ENCODE measurements around the gene C16orf89. TPM values are rescaled to one million over a fixed set of nuclear protein-coding genes. Genes with fewer than 3 reads are reported as not detected.

C16orf89 gene
- total and polyA plus RNA-seq, 10 of the 15 experiments (the other 5 are each of a cell fraction or from before 2014, with no cell fraction given) = not detected

GRCh38 chr16:5033256-5034166 lies 32.2 kb downstream of the C16orf89 start, which contains the start of gene NAGPA (continued):
- no peak for TF ChIP-seq CBX5 (IDR thresholded peaks at IDR 0.05; ENCODE audit: low read depth)
- peak; percentile 96 for TF ChIP-seq NFIC (IDR thresholded peaks at IDR 0.05; ENCODE audit: low read depth, low read length)
- TF ChIP-seq IRF5 (IDR thresholded peaks at IDR 0.05; ENCODE audit: borderline replicate concordance) = no peak
- peak; percentile 99 for TF ChIP-seq YY1 (IDR thresholded peaks at IDR 0.05; ENCODE audit: low read depth, low read length)
- TF ChIP-seq HCFC1 (IDR thresholded peaks at IDR 0.05; ENCODE audit: low read length) = peak; percentile 85
- 0 out of 2 replicates have a peak, but pooled peaks have one; percentile 10 for TF ChIP-seq ZNF24 (IDR thresholded peaks at IDR 0.05)
- TF ChIP-seq MAX (IDR thresholded peaks at IDR 0.05; ENCODE audit: low read depth, low read length) = peak; percentile 97
- TF ChIP-seq USF2 (IDR thresholded peaks at IDR 0.05; ENCODE audit: borderline replicate concordance, low read depth, low read length) = peak; percentile 99
- peak; percentile 38; the same call in 1 of the 2 replicates for TF ChIP-seq CREM (IDR thresholded peaks at IDR 0.05; ENCODE audit: low read depth)
- no peak for TF ChIP-seq HDAC6 (IDR thresholded peaks at IDR 0.05; ENCODE audit: unreplicated experiment)
- TF ChIP-seq SIX5 (IDR thresholded peaks at IDR 0.05; ENCODE audit: low read depth, low read length, severe bottlenecking) = peak; percentile 62
- peak in 1 of 2 experiments; percentile 66; a peak in 2 of 4 replicates for TF ChIP-seq SRF (IDR thresholded peaks at IDR 0.05; ENCODE audit: low read depth in 2 of 2, low read length in 2 of 2)
- TF ChIP-seq HDAC2 (IDR thresholded peaks at IDR 0.05) = peak; percentile 99
- TF ChIP-seq BACH1 (IDR thresholded peaks at IDR 0.05; ENCODE audit: borderline replicate concordance) = 0 out of 2 replicates have a peak, but pooled peaks have one; percentile 39
- TF ChIP-seq TCF3 (IDR thresholded peaks at IDR 0.05; ENCODE audit: borderline replicate concordance, insufficient read depth, low read depth, low read length) = no peak
- TF ChIP-seq USF1 (IDR thresholded peaks at IDR 0.05; ENCODE audit: borderline replicate concordance, extremely low read length, insufficient read depth, low read depth, low read length) = peak; percentile 100
- TF ChIP-seq GABPA (IDR thresholded peaks at IDR 0.05; ENCODE audit: low read depth) = peak; percentile 26; the same call in 1 of the 2 replicates
- TF ChIP-seq SREBF1 (IDR thresholded peaks at IDR 0.05; ENCODE audit: low read length) = peak; percentile 69; the same call in 1 of the 2 replicates
- TF ChIP-seq CEBPZ (IDR thresholded peaks at IDR 0.05; ENCODE audit: low read depth, low read length) = no peak
- peak; percentile 100 for TF ChIP-seq RAD51 (IDR thresholded peaks at IDR 0.05)
- peak; percentile 97 for TF ChIP-seq MXI1 (IDR thresholded peaks at IDR 0.05; ENCODE audit: low read depth, low read length)
- peak; percentile 60; the same call in 1 of the 2 replicates for TF ChIP-seq DPF2 (IDR thresholded peaks at IDR 0.05)
- TF ChIP-seq TCF12 (IDR thresholded peaks at IDR 0.05; ENCODE audit: low read depth, low read length) = peak; percentile 69; the same call in 1 of the 2 replicates
- peak; percentile 86 for TF ChIP-seq TAF1 (IDR thresholded peaks at IDR 0.05; ENCODE audit: borderline replicate concordance, low read depth, low read length)

All from GM12878 (cell line).